Type B pancreatic cell (in vitro differentiated cells): ENCODE results near the gene ZNF609. TPM values are rescaled to one million over a fixed set of nuclear protein-coding genes. Genes with fewer than 3 reads are reported as not detected.
"Not testable (repeated sequence)": the region's sequence is repeated elsewhere in the genome, so short reads cannot be mapped to it uniquely, and the experiment has no call there.

Source experiments
- DNase-seq: peaks from one replicate; pipeline ENCODE4 v3.0.0; 2021; ENCODE audit warnings: mixed read lengths; ENCODE audit not compliant: unreplicated experiment; ENCODE audit errors: extremely low spot score
- H3K27ac Mint-ChIP-seq: 2 replicates; pipeline ENCODE4 v1.8.0; 2021; ENCODE audit warnings: mild to moderate bottlenecking, mixed read lengths
- H3K27me3 Mint-ChIP-seq: 2 replicates; pipeline ENCODE4 v1.8.0; 2021; ENCODE audit warnings: mixed read lengths
- H3K36me3 Mint-ChIP-seq: 2 replicates; pipeline ENCODE4 v1.8.0; 2021; ENCODE audit warnings: mixed read lengths
- H3K4me1 Mint-ChIP-seq: one replicate; pipeline ENCODE4 v1.8.0; 2021; ENCODE audit warnings: mixed read lengths; ENCODE audit not compliant: unreplicated experiment
- H3K4me3 Mint-ChIP-seq: 2 replicates; pipeline ENCODE4 v1.8.0; 2021; ENCODE audit warnings: mild to moderate bottlenecking, mixed read lengths
- H3K9me3 Mint-ChIP-seq: 2 replicates; pipeline ENCODE4 v1.8.0; 2021; ENCODE audit warnings: mixed read lengths
- total RNA-seq: library from RNA; stranded (reverse); gene quantifications from 2 replicates; pipeline ENCODE4 v1.2.1, GENCODE V29; 2021; ENCODE audit warnings: low replicate concordance
- TF ChIP-seq, protein P1 (sequence below): fragments of 200-600 bp; sonication (generic); conservative IDR thresholded peaks from 2 replicates; pipeline ENCODE4 v1.5.0; 2021; ENCODE audit warnings: antibody characterized with exemption, mild to moderate bottlenecking

ZNF609 gene
- total RNA-seq, 1 donor from 2014 or later: 53.1 TPM

DNA sequence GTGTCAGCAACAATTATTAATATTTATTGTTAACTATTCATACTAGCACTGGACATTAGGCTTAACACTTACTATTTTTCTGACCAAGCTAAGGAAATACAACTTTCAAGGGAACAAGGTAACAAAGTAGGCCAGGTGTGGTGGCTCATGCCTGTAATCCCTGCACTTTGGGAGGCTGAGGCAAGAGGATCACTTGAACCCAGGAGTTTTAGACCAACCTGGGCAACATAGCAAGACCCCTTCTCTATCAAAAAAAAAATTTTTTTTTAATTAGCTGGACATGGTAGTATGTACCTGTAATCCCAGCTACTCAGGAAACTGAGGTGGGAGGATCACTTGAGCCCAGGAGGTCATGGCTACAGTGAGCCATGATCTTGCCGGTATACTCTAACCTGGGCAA is 183.3 kb downstream of the ZNF609 start:
- Mint-ChIP-seq H3K36me3 (peaks cover 16% of the 10 kb centered on the region), H3K27ac (peak overlapping the region; percentile 59), H3K4me1 (peaks cover 23% of the 10 kb centered on the region), H3K4me3 (no peak overlapping the region), H3K9me3 (no peaks in the 10 kb centered on the region), H3K27me3 (no peaks in the 10 kb centered on the region)
- no peak for DNase-seq
- TF ChIP-seq, protein P1, sequence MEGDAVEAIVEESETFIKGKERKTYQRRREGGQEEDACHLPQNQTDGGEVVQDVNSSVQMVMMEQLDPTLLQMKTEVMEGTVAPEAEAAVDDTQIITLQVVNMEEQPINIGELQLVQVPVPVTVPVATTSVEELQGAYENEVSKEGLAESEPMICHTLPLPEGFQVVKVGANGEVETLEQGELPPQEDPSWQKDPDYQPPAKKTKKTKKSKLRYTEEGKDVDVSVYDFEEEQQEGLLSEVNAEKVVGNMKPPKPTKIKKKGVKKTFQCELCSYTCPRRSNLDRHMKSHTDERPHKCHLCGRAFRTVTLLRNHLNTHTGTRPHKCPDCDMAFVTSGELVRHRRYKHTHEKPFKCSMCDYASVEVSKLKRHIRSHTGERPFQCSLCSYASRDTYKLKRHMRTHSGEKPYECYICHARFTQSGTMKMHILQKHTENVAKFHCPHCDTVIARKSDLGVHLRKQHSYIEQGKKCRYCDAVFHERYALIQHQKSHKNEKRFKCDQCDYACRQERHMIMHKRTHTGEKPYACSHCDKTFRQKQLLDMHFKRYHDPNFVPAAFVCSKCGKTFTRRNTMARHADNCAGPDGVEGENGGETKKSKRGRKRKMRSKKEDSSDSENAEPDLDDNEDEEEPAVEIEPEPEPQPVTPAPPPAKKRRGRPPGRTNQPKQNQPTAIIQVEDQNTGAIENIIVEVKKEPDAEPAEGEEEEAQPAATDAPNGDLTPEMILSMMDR: no peak

DNA sequence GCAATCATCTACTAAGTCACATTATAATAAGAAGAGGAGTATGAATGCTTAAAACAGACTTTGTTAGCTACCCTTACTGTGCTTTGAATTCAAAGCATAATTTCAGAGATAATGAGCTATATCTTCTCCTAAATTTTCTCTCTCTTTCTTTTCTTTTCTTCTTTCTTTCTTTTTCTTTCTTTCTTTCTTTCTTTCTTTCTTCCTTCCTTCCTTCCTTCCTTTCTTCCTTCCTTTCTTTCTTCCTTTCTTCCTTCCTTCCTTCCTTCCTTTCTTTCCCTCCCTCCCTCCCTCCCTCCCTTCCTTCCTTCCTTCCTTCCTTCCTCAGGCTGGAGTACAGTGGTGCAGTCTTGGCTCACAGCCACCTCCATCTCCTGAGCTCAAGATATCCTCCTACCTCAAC is 184.4 kb downstream of the ZNF609 start:
- Mint-ChIP-seq H3K4me1 (peaks cover 21% of the 10 kb centered on the region), H3K36me3 (peaks cover 16% of the 10 kb centered on the region)
- not testable (repeated sequence) for H3K4me3 Mint-ChIP-seq, H3K9me3 Mint-ChIP-seq, H3K27ac Mint-ChIP-seq, H3K27me3 Mint-ChIP-seq, DNase-seq

DNA sequence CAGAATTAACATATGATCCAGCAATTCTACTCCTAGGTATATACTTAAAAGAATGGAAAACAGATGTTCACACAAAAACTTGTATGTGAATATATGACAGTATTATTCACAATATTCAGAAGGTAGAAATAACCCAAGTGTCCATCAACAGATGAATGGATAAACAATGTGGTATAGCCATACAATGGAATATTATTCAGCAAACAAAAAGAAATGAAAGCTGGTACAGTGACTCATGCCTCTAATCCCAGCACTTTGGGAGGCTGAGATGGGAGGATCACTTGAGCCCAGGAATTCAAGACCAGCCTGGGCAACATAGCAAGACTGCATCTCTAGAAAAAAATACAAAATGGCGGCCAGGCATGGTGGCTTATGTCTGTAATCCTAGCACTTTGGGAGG is 185.6 kb downstream of the ZNF609 start:
- no peak overlapping the region for H3K27ac Mint-ChIP-seq
- H3K4me3 Mint-ChIP-seq: no peak overlapping the region
- H3K36me3 Mint-ChIP-seq: peaks cover 12% of the 10 kb centered on the region
- DNase-seq: no peak
- TF ChIP-seq, protein P1: no peak
- no peaks in the 10 kb centered on the region for H3K27me3 Mint-ChIP-seq
- H3K9me3 Mint-ChIP-seq: no peaks in the 10 kb centered on the region
- H3K4me1 Mint-ChIP-seq: peaks cover 12% of the 10 kb centered on the region

DNA sequence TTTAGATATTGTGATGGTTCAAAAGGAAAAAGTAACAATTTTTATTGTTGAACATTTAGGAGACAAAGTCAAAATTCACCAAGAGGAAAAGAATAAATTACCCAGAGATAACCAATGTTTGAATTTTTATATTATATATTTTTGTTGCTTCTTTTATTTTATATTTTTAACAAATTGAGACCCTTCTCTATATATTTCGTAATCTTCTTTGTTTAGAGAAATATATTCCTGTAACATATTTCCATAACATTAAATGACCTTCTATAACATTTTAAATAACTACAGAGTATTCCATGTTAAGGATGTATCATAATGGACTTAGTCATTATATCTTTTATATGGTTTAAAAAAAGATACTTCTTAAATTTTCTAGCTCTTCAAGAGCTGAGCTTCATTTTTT is 187.0 kb downstream of the ZNF609 start:
- no peak for DNase-seq
- H3K27me3 Mint-ChIP-seq: no peaks in the 10 kb centered on the region
- H3K9me3 Mint-ChIP-seq: no peaks in the 10 kb centered on the region
- no peak overlapping the region for H3K4me3 Mint-ChIP-seq
- TF ChIP-seq, protein P1: no peak
- peaks cover 12% of the 10 kb centered on the region for H3K36me3 Mint-ChIP-seq
- peaks cover 20% of the 10 kb centered on the region for H3K4me1 Mint-ChIP-seq
- no peak overlapping the region for H3K27ac Mint-ChIP-seq

DNA sequence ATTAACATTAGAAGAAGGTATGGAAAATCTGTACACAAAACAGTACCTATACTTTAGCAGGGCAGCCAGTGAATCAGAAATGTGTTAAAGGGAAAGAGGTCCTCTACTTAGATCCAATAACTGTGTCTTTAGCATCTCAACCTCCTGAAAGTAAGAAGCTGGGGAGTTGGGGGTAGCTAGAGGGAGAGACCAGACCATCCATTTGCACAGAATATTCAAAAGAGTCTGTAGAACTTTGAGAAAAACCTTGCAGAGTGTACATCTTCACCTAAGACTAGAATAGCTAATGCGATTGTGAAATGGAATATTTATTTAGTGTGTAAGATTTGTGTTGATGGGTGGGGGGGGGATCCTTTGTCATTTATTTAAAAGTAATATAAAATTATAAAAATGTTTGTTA is 190.2 kb downstream of the ZNF609 start:
- no peaks in the 10 kb centered on the region for H3K27me3 Mint-ChIP-seq
- H3K9me3 Mint-ChIP-seq: no peaks in the 10 kb centered on the region
- TF ChIP-seq, protein P1: no peak
- no peak overlapping the region for H3K4me3 Mint-ChIP-seq
- peaks cover 12% of the 10 kb centered on the region for H3K4me1 Mint-ChIP-seq
- peaks cover 2% of the 10 kb centered on the region for H3K36me3 Mint-ChIP-seq
- H3K27ac Mint-ChIP-seq: no peak overlapping the region
- no peak for DNase-seq

DNA sequence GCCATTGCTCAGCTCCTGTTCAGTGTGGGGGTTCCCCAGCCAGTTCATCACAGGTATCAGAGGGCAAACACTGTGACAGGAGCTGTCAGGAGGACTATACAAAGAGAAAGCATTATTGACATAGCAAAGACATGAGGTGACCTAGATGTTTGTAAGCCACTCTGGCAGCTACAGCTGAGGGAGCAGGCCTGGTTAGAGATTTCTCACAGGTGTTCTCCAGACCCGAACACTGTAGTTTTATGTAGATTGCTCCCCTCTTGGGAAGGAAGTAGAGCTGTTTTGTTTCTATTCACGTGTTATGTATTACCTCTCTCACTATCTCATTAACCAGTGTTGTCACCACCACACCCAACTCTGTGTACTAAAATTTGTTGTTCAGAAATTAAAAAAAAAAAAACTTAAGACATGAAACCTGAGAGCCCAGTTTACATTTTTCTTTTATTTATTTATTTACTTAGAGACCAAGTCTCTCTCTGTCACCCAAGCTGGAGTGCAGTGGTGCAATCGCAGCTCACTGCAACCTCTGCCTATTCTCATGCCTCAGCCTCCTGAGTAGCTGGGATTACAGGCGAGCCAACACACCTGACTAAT is 191.3 kb downstream of the ZNF609 start:
- peaks cover 12% of the 10 kb centered on the region for H3K4me1 Mint-ChIP-seq
- DNase-seq: no peak
- no peaks in the 10 kb centered on the region for H3K36me3 Mint-ChIP-seq
- H3K27me3 Mint-ChIP-seq: no peaks in the 10 kb centered on the region
- H3K9me3 Mint-ChIP-seq: no peaks in the 10 kb centered on the region
- peak overlapping the region; percentile 88 for H3K27ac Mint-ChIP-seq
- TF ChIP-seq, protein P1: no peak
- H3K4me3 Mint-ChIP-seq: peak overlapping the region; percentile 34
